IMR-90 (cell line): ENCODE data around the gene STUB1. TPM values are rescaled to one million over a fixed set of nuclear protein-coding genes. Genes with fewer than 3 reads are reported as not detected.

Experiments used
- ATAC-seq: fragments of 200-7000 bp; cut with Tn5 transposase; 2 replicates; pipeline ENCODE4 v1.9.1; 2020; ENCODE audit warnings: low read depth, mild to moderate bottlenecking, moderate library complexity
- BruUV-seq: library from RNA; stranded (reverse); fragments of 400-500 nt; replicated peaks from 2 replicates; lab custom pipeline; 2021; lab: Mats Ljungman, UMichigan
- CTCF ChIA-PET: fragments of 300-600 bp; formaldehyde crosslinking; extraction: SDS; loops from one replicate; lab custom pipeline; 2021; ENCODE audit warnings: antibody characterized with exemption; lab: Yijun Ruan, JAX
- POLR2A ChIA-PET: fragments of 300-600 bp; sonication (Branson Sonifier 250); formaldehyde crosslinking; loops from one replicate; lab custom pipeline; 2022; ENCODE audit warnings: antibody characterized with exemption; ENCODE audit not compliant: unreplicated experiment; lab: Charles Lee
- DNase-seq: peaks from one replicate; pipeline ENCODE4 v3.0.0; 2013
- H2AFZ ChIP-seq: replicated peaks from 2 replicates; pipeline ENCODE3; 2013; ENCODE audit warnings: low read length, mild to moderate bottlenecking; ENCODE audit not compliant: poor library complexity
- H2AK5ac ChIP-seq: 2 replicates; pipeline ENCODE4 v1.6.1; 2013; ENCODE audit warnings: low read depth, low read length, inconsistent platforms
- H2AK9ac ChIP-seq: replicated peaks from 2 replicates; pipeline ENCODE3; 2013; ENCODE audit warnings: mild to moderate bottlenecking, low read depth, low read length, moderate library complexity; ENCODE audit not compliant: poor library complexity
- H2BK120ac ChIP-seq: 2 replicates; pipeline ENCODE4 v1.6.1; 2013; ENCODE audit warnings: low read depth, low read length, inconsistent platforms
- H2BK15ac ChIP-seq: 3 replicates; pipeline ENCODE4 v1.6.1; 2013; ENCODE audit warnings: low read depth, low read length, inconsistent platforms
- H2BK20ac ChIP-seq: 2 replicates; pipeline ENCODE4 v1.6.1; 2013; ENCODE audit warnings: low read depth, mild to moderate bottlenecking, inconsistent platforms, low read length, moderate library complexity
- H2BK5ac ChIP-seq: 2 replicates; pipeline ENCODE4 v1.6.1; 2013; ENCODE audit warnings: mild to moderate bottlenecking, low read depth, low read length, inconsistent platforms; ENCODE audit not compliant: poor library complexity, severe bottlenecking
- H3K14ac ChIP-seq: replicated peaks from 2 replicates; pipeline ENCODE4 v1.6.1; 2013; ENCODE audit warnings: low read depth, low read length, inconsistent platforms
- H3K18ac ChIP-seq: 2 replicates; pipeline ENCODE4 v1.6.1; 2013; ENCODE audit warnings: low read depth, low read length, control low read depth
- H3K23ac ChIP-seq: 2 replicates; pipeline ENCODE4 v1.6.1; 2013; ENCODE audit warnings: low read depth, low read length, inconsistent platforms
- H3K27ac ChIP-seq: 2 replicates; pipeline ENCODE4 v1.5.1; 2013; ENCODE audit warnings: mild to moderate bottlenecking, control low read depth, low read length; ENCODE audit not compliant: insufficient read depth
- H3K27me3 ChIP-seq: 2 replicates; pipeline ENCODE4 v1.6.1; 2013; ENCODE audit warnings: low read length; ENCODE audit not compliant: control insufficient read depth, insufficient read depth
- H3K36me3 ChIP-seq: 2 replicates; pipeline ENCODE4 v1.6.1; 2013; ENCODE audit warnings: low read length, mixed read lengths; ENCODE audit not compliant: control insufficient read depth, insufficient read depth
- H3K4ac ChIP-seq: 2 replicates; pipeline ENCODE4 v1.6.1; 2013; ENCODE audit warnings: low read depth, low read length, inconsistent platforms
- H3K4me1 ChIP-seq: 2 replicates; pipeline ENCODE4 v1.6.1; 2013; ENCODE audit warnings: low read length, mixed read lengths; ENCODE audit not compliant: control insufficient read depth, insufficient read depth
- H3K4me2 ChIP-seq: 2 replicates; pipeline ENCODE4 v1.6.1; 2013; ENCODE audit warnings: low read depth, mild to moderate bottlenecking, control low read depth, low read length, moderate library complexity
- H3K4me3 ChIP-seq: 2 replicates; pipeline ENCODE4 v1.5.1; 2013; ENCODE audit warnings: low read depth, mild to moderate bottlenecking, control low read depth, low read length, moderate library complexity; ENCODE audit not compliant: insufficient read depth
- H3K56ac ChIP-seq: 2 replicates; pipeline ENCODE4 v1.6.1; 2013; ENCODE audit warnings: low read length, inconsistent platforms; ENCODE audit not compliant: insufficient read depth; ENCODE audit errors: extremely low read depth
- H3K79me1 ChIP-seq, 2 experiments: 2 replicates each; pipeline ENCODE4 v1.6.1; 2013; ENCODE audit warnings: low read length in 2 of 2, inconsistent platforms in 1 of 2, low read depth in 1 of 2
- H3K9ac ChIP-seq: 2 replicates; pipeline ENCODE4 v1.6.1; 2013; ENCODE audit warnings: low read depth, low read length, control low read depth
- H3K9me1 ChIP-seq: 2 replicates; pipeline ENCODE4 v1.6.1; 2013; ENCODE audit warnings: low read length, inconsistent platforms; ENCODE audit not compliant: insufficient read depth
- H3K9me3 ChIP-seq: 2 replicates; pipeline ENCODE4 v1.6.1; 2013; ENCODE audit warnings: low read length; ENCODE audit not compliant: control insufficient read depth, insufficient read depth
- H4K20me1 ChIP-seq: 2 replicates; pipeline ENCODE4 v1.6.1; 2013; ENCODE audit warnings: low read length, inconsistent platforms; ENCODE audit not compliant: insufficient read depth
- H4K5ac ChIP-seq: 2 replicates; pipeline ENCODE4 v1.6.1; 2013; ENCODE audit warnings: mild to moderate bottlenecking, low read depth, low read length, control low read depth
- H4K8ac ChIP-seq, 2 experiments: 2 replicates each; pipeline ENCODE4 v1.6.1; 2013; ENCODE audit warnings: low read depth in 2 of 2, low read length in 2 of 2, control low read depth in 1 of 2, inconsistent platforms in 1 of 2
- H4K91ac ChIP-seq: 2 replicates; pipeline ENCODE4 v1.6.1; 2013; ENCODE audit warnings: low read depth, low read length, inconsistent platforms; ENCODE audit not compliant: insufficient read depth
- CEBPB ChIP-seq: IDR thresholded peaks from 2 replicates; pipeline ENCODE4 v1.6.1; 2012; ENCODE audit warnings: low read depth, low read length, improper control_type of control experiment
- ELK1 ChIP-seq: fragments of 150-350 bp; IDR thresholded peaks from 2 replicates; pipeline ENCODE4 v1.6.1; 2016; ENCODE audit warnings: low read depth, mild to moderate bottlenecking, low read length, moderate library complexity, borderline replicate concordance
- MXI1 ChIP-seq: IDR thresholded peaks from 2 replicates; pipeline ENCODE4 v1.6.1; 2012; ENCODE audit warnings: low read depth, mild to moderate bottlenecking, low read length, moderate library complexity, borderline replicate concordance
- POLR2A ChIP-seq: IDR thresholded peaks from 2 replicates; pipeline ENCODE4 v1.6.1; 2012; ENCODE audit warnings: mild to moderate bottlenecking, low read depth, low read length
- SMC3 ChIP-seq: fragments of 150-350 bp; IDR thresholded peaks from 2 replicates; pipeline ENCODE4 v1.6.1; 2016; ENCODE audit warnings: low read depth, mild to moderate bottlenecking, antibody characterized with exemption, low read length, moderate library complexity
- USF2 ChIP-seq: fragments of 150-350 bp; IDR thresholded peaks from 2 replicates; pipeline ENCODE4 v1.6.1; 2017; ENCODE audit warnings: mild to moderate bottlenecking, antibody characterized with exemption, low read length, low read depth
- WGBS, 2 experiments: methylation state at CpG; one replicate each; pipeline versions ENCODE4 v1.1.5 to v1.1.7; 2013; ENCODE audit warnings: missing lambda C conversion rate in 2 of 2; ENCODE audit not compliant: insufficient read length in 1 of 2; ENCODE audit errors: extremely low coverage in 2 of 2; 5-methylcytosine and 5-hydroxymethylcytosine counted together
- dilution Hi-C: fragments of 300-500 bp; cut with HindIII; formaldehyde crosslinking; loops from one replicate; pipeline ENCODE4 v1.14.3; 2018; ENCODE audit warnings: low sequenced_read_pairs; ENCODE audit not compliant: unreplicated experiment
- in situ Hi-C: fragments of 300-500 bp; cut with MboI; formaldehyde crosslinking; loops from 3 replicates; pipeline ENCODE4 v1.14.3; 2019; ENCODE audit warnings: low sequenced_read_pairs, inconsistent platforms, mixed read lengths
- intact Hi-C: fragments of 100-400 bp; cut with micrococcal nuclease; formaldehyde crosslinking; loops from 2 replicates; pipeline ENCODE4 v1.10.0; 2022
- polyA plus RNA-seq, 3 experiments: library from polyadenylated mRNA; depleted of rRNA; stranded (reverse); fragments of >200 nt; gene quantifications; 2 replicates each; pipeline ENCODE4 v1.2.3, GENCODE V29; 2012; ENCODE audit warnings: low replicate concordance in 1 of 3
- total RNA-seq: library from RNA; depleted of rRNA; stranded (reverse); fragments of >200 nt; gene quantifications from 2 replicates; pipeline ENCODE4 v1.2.3, GENCODE V29; 2012

STUB1 gene
- total and polyA plus RNA-seq, 2 of the 4 experiments (the other 2 are of a cell fraction), result 183 to 186 TPM

GRCh38 chr16:687499-687898, 7.3 kb downstream of the STUB1 start:
- no peak overlapping the region for H3K23ac ChIP-seq
- WGBS, 2 experiments, result 96% methylated on average over 13 of the region's 19 CpGs; no CpG with 5 or more reads in 1 of the 2 experiments
- H3K9me3 ChIP-seq, result no peaks in the 10 kb centered on the region
- ChIA-PET CTCF (no interaction called here), POLR2A (no interaction called here)
- H4K20me1 ChIP-seq, result peaks cover 9% of the 10 kb centered on the region
- no peak overlapping the region for H3K56ac ChIP-seq
- no peak overlapping the region for H2BK120ac ChIP-seq
- no peak overlapping the region for H3K27ac ChIP-seq
- no peak overlapping the region for H2AK9ac ChIP-seq
- no peak overlapping the region for H2AFZ ChIP-seq
- intact Hi-C loops (no loop called here), dilution Hi-C loops (no loop called here), in situ Hi-C loops (no loop called here)
- no peak overlapping the region for H2BK20ac ChIP-seq
- no peak overlapping the region for H4K5ac ChIP-seq
- DNase-seq, result no peak
- no peak overlapping the region for H2BK5ac ChIP-seq
- no peak overlapping the region for H3K14ac ChIP-seq
- H4K91ac ChIP-seq, result no peak overlapping the region
- H3K4ac ChIP-seq, result no peak overlapping the region
- H4K8ac ChIP-seq, result no peak overlapping the region
- no peak overlapping the region for H3K4me2 ChIP-seq
- TF ChIP-seq ELK1 (no peak), CEBPB (no peak), SMC3 (no peak), POLR2A (no peak), USF2 (no peak), MXI1 (no peak)
- peaks cover 29% of the 10 kb centered on the region for H3K36me3 ChIP-seq
- H3K18ac ChIP-seq, result no peak overlapping the region
- no TSS peak for BruUV-seq
- H2AK5ac ChIP-seq, result no peak overlapping the region
- peaks cover 10 to 45% of the 10 kb centered on the region in 2 experiments for H3K79me1 ChIP-seq
- no peak overlapping the region for H2BK15ac ChIP-seq
- no peak overlapping the region for H3K9ac ChIP-seq
- peaks cover 7% of the 10 kb centered on the region for H3K9me1 ChIP-seq
- H3K4me3 ChIP-seq, result no peak overlapping the region
- peaks cover 4% of the 10 kb centered on the region for H3K27me3 ChIP-seq
- peaks cover 18% of the 10 kb centered on the region for H3K4me1 ChIP-seq
- no peak for ATAC-seq
